Panc1 (cell line): ENCODE measurements around the gene LINGO4. TPM values are rescaled to one million over a fixed set of nuclear protein-coding genes. Genes with fewer than 3 reads are reported as not detected.

Experiments used
- ATAC-seq: fragments of 200-7000 bp; cut with Tn5 transposase; 2 replicates; pipeline ENCODE4 v1.9.1; 2020; ENCODE audit warnings: mild to moderate bottlenecking, moderate library complexity
- BruUV-seq: library from RNA; stranded (reverse); fragments of 400-500 nt; replicated peaks from 2 replicates; lab custom pipeline; 2021; lab: Mats Ljungman, UMichigan
- CTCF ChIA-PET: fragments of 300-600 bp; sonication (Branson Sonifier 250); formaldehyde crosslinking; loops from one replicate; lab custom pipeline; 2022; ENCODE audit warnings: antibody characterized with exemption; lab: Charles Lee
- POLR2A ChIA-PET: fragments of 300-600 bp; sonication (Branson Sonifier 250); formaldehyde crosslinking; loops from one replicate; lab custom pipeline; 2022; ENCODE audit warnings: antibody characterized with exemption; lab: Charles Lee
- DNase-seq: peaks from one replicate; pipeline ENCODE4 v3.0.0-alpha.2; 2010; ENCODE audit warnings: low read depth, low spot score
- H3K27ac ChIP-seq: 2 replicates; pipeline ENCODE4 v1.5.1; 2011; ENCODE audit warnings: mild to moderate bottlenecking, low read length, inconsistent platforms
- H3K27me3 ChIP-seq: fragments of 200-500 bp; sonication (Bioruptor generic); 2 replicates; pipeline ENCODE4 v1.6.0; 2014; ENCODE audit warnings: low read length, inconsistent platforms; ENCODE audit not compliant: control insufficient read depth, insufficient read depth
- H3K36me3 ChIP-seq: fragments of 200-500 bp; sonication (Bioruptor generic); 2 replicates; pipeline ENCODE4 v1.5.1; 2014; ENCODE audit warnings: inconsistent platforms, mild to moderate bottlenecking, low read length, moderate library complexity; ENCODE audit not compliant: control insufficient read depth, insufficient read depth
- H3K4me1 ChIP-seq: 2 replicates; pipeline ENCODE4 v1.5.1; 2011; ENCODE audit warnings: inconsistent platforms, mild to moderate bottlenecking, low read length, moderate library complexity; ENCODE audit not compliant: control insufficient read depth, insufficient read depth
- H3K4me3 ChIP-seq, 2 experiments: 2 replicates each; pipeline ENCODE4 v1.5.1; 2011 to 2012; ENCODE audit warnings: low read depth in 2 of 2, low read length in 2 of 2, mild to moderate bottlenecking in 2 of 2, inconsistent platforms in 1 of 2, moderate library complexity in 1 of 2
- H3K9me3 ChIP-seq: fragments of 200-500 bp; sonication (Bioruptor generic); 2 replicates; pipeline ENCODE4 v1.5.1; 2014; ENCODE audit warnings: low read depth, mild to moderate bottlenecking, inconsistent platforms, low read length, moderate library complexity; ENCODE audit not compliant: control insufficient read depth, insufficient read depth
- POLR2AphosphoS5 ChIP-seq: IDR thresholded peaks from 2 replicates; pipeline ENCODE4 v1.6.1; 2012; ENCODE audit warnings: mild to moderate bottlenecking, low read depth, low read length, moderate library complexity
- SIN3A ChIP-seq: IDR thresholded peaks from 2 replicates; pipeline ENCODE4 v1.6.1; 2012; ENCODE audit warnings: low read depth, mild to moderate bottlenecking, low read length, moderate library complexity, borderline replicate concordance; ENCODE audit not compliant: insufficient read depth
- TCF7L2 ChIP-seq: IDR thresholded peaks from 2 replicates; pipeline ENCODE4 v1.6.1; 2011; ENCODE audit warnings: mild to moderate bottlenecking, low read depth, low read length, inconsistent platforms
- in situ Hi-C: cut with HindIII; loops from 2 replicates; pipeline ENCODE4 v1.10.0; 2016; ENCODE audit warnings: low sequenced_read_pairs, low pct_unique_long_range_greater_than_20kb
- intact Hi-C: fragments of 100-400 bp; cut with micrococcal nuclease; formaldehyde crosslinking; loops from one replicate; pipeline ENCODE4 v1.10.0; 2022; ENCODE audit not compliant: unreplicated experiment
- total RNA-seq: library from RNA; stranded (reverse); gene quantifications from one replicate; pipeline ENCODE4 v1.2.1, GENCODE V29; 2021; ENCODE audit not compliant: unreplicated experiment
- TF ChIP-seq, protein P1 (sequence below), 2 experiments: IDR thresholded peaks; 2 replicates each; pipeline ENCODE4 v1.6.1; 2011 to 2012; ENCODE audit warnings: low read depth in 2 of 2, control low read depth in 1 of 2, low read length in 1 of 2, mild to moderate bottlenecking in 1 of 2, moderate library complexity in 1 of 2; ENCODE audit not compliant: insufficient read depth in 1 of 2
- TF ChIP-seq, protein P2 (sequence below): fragments of 450-650 bp; IDR thresholded peaks from 2 replicates; pipeline ENCODE4 v1.5.1; 2017; ENCODE audit warnings: mild to moderate bottlenecking

The LINGO4 gene
- total RNA-seq, 1 experiment from 2014 or later = not detected

DNA sequence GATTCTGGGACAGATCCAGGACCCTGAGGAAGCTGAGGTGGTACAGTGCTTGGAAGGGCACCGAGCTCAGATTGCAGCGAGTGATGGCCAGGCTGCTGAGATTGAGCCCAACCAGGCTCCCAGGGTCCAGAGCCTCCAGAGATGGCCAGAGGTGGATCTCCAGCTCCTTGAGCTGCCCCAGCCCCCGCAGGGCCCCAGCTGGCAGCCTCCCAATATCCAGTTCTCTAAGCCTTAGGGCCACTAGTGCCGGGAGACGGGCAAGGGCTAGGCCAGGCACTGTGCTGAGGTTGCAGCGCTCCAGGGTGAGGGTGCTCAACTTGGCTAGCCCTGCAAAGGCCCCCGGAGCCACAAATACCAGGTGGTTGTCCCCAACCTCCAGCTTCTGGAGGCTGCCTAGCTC is 3.4 kb downstream of the LINGO4 start:
- TF ChIP-seq SIN3A (no peak), POLR2AphosphoS5 (no peak)
- TF ChIP-seq, protein P1, sequence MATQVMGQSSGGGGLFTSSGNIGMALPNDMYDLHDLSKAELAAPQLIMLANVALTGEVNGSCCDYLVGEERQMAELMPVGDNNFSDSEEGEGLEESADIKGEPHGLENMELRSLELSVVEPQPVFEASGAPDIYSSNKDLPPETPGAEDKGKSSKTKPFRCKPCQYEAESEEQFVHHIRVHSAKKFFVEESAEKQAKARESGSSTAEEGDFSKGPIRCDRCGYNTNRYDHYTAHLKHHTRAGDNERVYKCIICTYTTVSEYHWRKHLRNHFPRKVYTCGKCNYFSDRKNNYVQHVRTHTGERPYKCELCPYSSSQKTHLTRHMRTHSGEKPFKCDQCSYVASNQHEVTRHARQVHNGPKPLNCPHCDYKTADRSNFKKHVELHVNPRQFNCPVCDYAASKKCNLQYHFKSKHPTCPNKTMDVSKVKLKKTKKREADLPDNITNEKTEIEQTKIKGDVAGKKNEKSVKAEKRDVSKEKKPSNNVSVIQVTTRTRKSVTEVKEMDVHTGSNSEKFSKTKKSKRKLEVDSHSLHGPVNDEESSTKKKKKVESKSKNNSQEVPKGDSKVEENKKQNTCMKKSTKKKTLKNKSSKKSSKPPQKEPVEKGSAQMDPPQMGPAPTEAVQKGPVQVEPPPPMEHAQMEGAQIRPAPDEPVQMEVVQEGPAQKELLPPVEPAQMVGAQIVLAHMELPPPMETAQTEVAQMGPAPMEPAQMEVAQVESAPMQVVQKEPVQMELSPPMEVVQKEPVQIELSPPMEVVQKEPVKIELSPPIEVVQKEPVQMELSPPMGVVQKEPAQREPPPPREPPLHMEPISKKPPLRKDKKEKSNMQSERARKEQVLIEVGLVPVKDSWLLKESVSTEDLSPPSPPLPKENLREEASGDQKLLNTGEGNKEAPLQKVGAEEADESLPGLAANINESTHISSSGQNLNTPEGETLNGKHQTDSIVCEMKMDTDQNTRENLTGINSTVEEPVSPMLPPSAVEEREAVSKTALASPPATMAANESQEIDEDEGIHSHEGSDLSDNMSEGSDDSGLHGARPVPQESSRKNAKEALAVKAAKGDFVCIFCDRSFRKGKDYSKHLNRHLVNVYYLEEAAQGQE (IDR thresholded peaks at IDR 0.05; ENCODE audit: insufficient read depth in 1 of 2, low read depth in 2 of 2, low read length in 1 of 2) = no peak
- TF ChIP-seq, protein P2, sequence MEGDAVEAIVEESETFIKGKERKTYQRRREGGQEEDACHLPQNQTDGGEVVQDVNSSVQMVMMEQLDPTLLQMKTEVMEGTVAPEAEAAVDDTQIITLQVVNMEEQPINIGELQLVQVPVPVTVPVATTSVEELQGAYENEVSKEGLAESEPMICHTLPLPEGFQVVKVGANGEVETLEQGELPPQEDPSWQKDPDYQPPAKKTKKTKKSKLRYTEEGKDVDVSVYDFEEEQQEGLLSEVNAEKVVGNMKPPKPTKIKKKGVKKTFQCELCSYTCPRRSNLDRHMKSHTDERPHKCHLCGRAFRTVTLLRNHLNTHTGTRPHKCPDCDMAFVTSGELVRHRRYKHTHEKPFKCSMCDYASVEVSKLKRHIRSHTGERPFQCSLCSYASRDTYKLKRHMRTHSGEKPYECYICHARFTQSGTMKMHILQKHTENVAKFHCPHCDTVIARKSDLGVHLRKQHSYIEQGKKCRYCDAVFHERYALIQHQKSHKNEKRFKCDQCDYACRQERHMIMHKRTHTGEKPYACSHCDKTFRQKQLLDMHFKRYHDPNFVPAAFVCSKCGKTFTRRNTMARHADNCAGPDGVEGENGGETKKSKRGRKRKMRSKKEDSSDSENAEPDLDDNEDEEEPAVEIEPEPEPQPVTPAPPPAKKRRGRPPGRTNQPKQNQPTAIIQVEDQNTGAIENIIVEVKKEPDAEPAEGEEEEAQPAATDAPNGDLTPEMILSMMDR = no peak
- H3K27ac ChIP-seq = no peak overlapping the region
- no TSS peak for BruUV-seq
- ChIA-PET CTCF (no interaction called here), POLR2A (no interaction called here)
- no peak for ATAC-seq
- H3K36me3 ChIP-seq = no peaks in the 10 kb centered on the region
- in situ Hi-C loops = no loop called here
- no peak overlapping the region for H3K4me3 ChIP-seq
- no peak for DNase-seq
- intact Hi-C loops = no loop called here
- no peaks in the 10 kb centered on the region for H3K9me3 ChIP-seq
- H3K27me3 ChIP-seq = no peaks in the 10 kb centered on the region
- H3K4me1 ChIP-seq = no peaks in the 10 kb centered on the region; the same call in 1 of the 2 replicates

DNA sequence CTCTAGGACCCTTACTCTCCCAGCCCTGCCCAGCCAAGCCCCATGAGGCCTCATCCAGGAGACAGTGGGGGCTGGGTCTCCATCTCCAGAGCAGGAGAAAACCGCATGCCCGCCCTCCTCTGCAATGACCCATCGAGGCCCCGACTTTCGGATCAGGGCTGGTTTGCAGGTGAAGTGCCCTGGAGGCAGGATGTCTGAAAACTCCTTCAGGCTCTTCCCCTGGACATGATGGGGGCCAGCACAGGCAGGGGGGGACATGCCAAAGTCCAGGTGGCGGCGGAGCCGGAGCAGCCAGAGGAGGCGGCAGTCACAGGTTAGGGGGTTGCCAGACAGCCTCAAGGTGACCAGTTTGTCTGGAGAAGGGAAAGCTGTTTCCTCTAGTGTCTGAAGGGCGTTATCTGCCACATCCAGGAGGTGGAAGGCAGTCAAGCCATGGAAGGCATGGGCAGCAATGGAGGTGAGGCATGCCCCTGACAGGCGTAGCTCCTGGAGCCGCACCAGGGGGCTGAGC is 3.9 kb downstream of the LINGO4 start:
- ATAC-seq = no peak
- BruUV-seq = no TSS peak
- Histone ChIP-seq H3K27me3 (no peaks in the 10 kb centered on the region), H3K4me1 (no peaks in the 10 kb centered on the region; the same call in 1 of the 2 replicates), H3K36me3 (no peaks in the 10 kb centered on the region), H3K9me3 (no peaks in the 10 kb centered on the region), H3K4me3 (no peak overlapping the region), H3K27ac (no peak overlapping the region)
- TF ChIP-seq POLR2AphosphoS5 (no peak), SIN3A (no peak), TCF7L2 (no peak)
- TF ChIP-seq, protein P2 = no peak
- ChIA-PET POLR2A (no interaction called here), CTCF (no interaction called here)
- intact Hi-C loops (no loop called here), in situ Hi-C loops (no loop called here)
- DNase-seq = no peak
